HG03558 (cell line): ENCODE measurements around the gene PRKAA1.
A peak's percentile ranks its signal among the peaks of the same experiment; 100 is the strongest.

Experiments
- ATAC-seq: cut with Tn5 transposase; IDR thresholded peaks from one replicate; pipeline ENCODE4 v1.9.1; 2021; ENCODE audit warnings: moderate number of reproducible peaks; ENCODE audit not compliant: unreplicated experiment; ENCODE audit errors: extremely low read depth

The PRKAA1 gene

GRCh38 chr5:40798012-40798800 lies at the start of gene PRKAA1:
Gene PRKAA1 (minus strand): TSS chr5:40798374. CDS start chr5:40798189, 185 bp downstream.
- ATAC-seq = peak; percentile 87

DNA sequence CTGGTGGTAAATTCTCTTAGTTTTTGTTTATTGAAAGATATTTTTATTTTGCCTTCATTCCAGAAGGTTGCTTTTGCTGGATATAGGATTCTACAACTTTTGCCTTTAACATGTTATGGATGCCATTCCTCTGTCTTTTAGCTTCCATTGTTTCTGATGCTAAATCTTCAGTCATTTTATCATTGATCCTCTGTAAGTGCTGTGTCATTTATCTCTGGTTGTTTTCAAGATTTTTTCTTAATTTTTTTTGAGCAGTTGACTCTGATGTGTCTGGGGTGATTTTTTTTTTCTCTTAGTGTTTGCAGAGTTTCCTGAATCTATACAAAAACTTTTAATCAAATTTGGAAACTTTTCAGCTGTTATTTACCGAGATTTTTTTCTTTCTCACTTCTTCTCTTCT lies 49.4 kb upstream of the PRKAA1 start:
- no peak for ATAC-seq

DNA sequence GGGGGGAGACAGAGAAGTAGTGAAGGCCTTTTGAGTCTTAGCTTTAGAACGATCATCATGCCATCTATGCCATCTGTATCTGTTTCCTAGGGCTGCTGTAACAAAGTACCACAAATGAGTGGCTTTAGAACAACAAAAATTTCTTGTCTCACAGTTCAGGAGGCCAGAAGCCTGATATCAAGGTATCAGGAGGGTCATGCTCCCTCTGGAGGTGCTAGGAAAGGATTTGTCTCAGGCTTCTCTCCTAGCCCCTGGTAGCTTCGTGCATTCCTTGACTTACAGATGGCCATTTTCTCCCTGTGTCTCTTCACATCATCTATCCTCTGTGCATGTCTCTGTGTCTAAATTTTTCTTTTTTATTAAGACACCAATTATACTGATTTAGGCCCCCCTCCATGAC lies 48.2 kb upstream of the PRKAA1 start:
- no peak for ATAC-seq

- ATAC-seq = no peak
Measured at GRCh38 chr5:40844565-40844964, 46.4 kb upstream of the PRKAA1 start.

- ATAC-seq = no peak
Measured at GRCh38 chr5:40842351-40842750, 44.2 kb upstream of the PRKAA1 start.

DNA sequence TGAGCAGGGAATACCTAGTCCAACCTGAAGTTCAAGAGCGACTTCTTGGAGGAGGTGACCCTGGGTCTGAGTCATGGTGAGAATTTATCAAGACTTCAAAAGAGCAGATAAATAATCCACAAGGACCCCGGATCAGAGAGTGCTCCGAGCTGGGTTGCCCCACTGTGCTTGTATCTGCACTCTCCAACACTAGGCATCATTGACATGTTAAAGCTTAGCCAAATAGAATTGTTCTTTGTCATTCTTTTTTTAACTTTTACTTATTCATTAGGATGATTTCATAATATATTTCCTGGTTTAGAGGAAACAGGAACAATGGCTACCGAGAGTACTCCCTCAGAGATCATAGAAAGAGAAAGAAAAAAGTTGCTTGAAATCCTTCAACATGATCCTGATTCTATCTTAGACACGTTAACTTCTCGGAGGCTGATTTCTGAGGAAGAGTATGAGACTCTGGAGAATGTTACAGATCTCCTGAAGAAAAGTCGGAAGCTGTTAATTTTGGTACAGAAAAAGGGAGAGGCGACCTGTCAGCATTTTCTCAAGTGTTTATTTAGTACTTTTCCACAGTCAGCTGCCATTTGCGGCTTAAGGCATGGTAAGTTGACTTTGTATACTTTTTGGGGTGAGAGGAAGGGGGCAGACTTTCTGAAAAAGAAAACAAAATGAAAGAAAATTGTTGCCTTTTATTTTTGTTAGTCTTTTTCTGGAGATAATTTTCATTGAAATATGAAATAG lies 43.1 kb upstream of the PRKAA1 start, which contains the start of gene CARD6:
Gene CARD6 (plus strand): TSS at position 300 of the 738 bp plus-strand sequence. CDS start 16 bp downstream, at position 316.
- ATAC-seq = no peak

GRCh38 chr5:40838086-40838485 lies 39.9 kb upstream of the PRKAA1 start:
- no peak for ATAC-seq

DNA sequence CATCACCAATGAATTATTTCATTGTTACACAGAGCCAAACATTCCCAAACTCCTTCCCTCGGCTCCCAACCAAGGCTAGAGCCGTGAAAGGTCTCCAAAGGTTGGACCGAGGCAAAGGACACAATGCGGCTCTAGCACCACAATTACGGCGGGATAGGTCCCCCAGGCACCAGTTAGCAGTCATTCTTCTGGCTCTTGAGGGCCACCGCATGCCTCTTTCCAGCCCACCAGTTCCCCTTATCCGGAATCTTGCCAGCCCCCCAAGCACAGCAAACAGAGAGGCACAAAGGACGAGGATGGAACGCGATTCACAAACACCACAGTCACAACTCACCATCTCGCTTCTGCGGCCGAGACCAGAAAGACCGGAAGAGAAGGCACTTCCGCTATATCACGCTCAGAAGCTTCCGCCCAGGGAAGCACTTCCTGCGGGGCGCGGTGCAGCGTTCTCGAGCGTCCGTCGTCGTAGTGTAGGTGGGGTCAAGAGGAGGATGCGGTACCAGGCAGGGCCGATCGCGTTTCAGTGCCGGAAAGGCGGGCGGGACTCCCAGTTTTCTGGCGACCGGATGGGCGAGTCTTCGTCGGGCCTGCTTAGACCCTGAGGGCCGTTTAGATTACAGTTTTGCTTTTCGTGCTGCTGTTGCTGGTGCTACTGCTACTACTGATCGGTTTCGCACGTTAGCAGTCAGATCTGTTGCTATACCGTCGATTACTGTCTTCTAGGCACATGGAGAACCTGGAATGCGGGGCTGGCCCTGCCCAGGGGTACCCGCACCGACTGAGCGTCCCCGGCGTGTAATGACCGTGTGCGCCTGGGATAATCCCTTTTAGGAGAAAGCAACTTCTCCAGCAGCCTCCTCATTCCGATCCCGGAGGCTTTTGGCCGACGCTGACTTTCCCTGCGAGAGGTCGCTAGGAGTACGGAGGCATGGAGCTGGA lies 36.9 kb upstream of the PRKAA1 start, which contains the start of gene RPL37:
Gene RPL37 (minus strand): TSS at position 374 of the 939 bp plus-strand sequence. CDS start 37 bp downstream, at position 337.
- peak; percentile 93 for ATAC-seq

DNA sequence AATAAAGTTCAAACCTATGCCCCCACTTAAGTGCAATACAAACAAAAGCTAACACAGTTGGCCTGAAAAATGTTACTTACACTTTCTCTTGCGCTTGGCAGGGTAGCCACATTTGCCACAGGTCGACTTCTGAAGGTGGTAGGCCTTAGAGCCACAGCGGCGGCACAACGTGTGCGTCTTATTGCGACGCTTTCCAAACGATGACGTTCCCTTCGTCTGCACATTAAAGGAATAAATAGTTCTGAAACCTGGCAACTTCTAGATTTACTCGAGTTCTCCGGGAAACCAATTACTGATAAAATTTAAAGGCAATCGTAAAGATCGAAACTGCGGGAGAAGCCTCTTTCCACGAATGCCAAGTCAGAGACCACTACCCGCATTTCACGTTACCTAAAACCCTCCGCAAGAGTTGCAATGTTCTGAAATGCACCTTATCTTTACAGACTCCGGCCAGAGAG lies 36.2 kb upstream of the PRKAA1 start:
- no peak for ATAC-seq

- ATAC-seq = no peak
Measured at GRCh38 chr5:40833712-40834229, 35.6 kb upstream of the PRKAA1 start.

DNA sequence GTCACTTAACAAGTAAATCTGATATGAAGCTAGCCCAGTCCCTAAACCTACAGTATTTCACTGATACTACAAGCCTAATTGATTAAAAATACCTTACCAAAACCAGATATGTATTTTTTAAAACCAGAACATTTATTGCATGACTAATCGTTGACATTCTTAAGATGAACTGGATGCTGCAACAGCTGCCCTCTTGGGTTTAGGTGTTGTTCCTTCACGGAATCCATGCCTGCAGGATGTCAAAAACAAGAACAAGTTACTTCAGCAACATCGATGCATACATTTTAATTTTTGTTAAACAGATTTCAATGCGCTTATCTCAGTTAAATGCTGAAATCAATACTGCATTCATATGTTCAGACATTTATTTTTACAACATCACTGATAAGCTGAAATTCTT lies 34.2 kb upstream of the PRKAA1 start:
- ATAC-seq = no peak

GRCh38 chr5:40831346-40832210 lies 33.4 kb upstream of the PRKAA1 start:
- ATAC-seq = peak; percentile 23

GRCh38 chr5:40829748-40830533 lies 31.8 kb upstream of the PRKAA1 start:
- ATAC-seq = no peak

DNA sequence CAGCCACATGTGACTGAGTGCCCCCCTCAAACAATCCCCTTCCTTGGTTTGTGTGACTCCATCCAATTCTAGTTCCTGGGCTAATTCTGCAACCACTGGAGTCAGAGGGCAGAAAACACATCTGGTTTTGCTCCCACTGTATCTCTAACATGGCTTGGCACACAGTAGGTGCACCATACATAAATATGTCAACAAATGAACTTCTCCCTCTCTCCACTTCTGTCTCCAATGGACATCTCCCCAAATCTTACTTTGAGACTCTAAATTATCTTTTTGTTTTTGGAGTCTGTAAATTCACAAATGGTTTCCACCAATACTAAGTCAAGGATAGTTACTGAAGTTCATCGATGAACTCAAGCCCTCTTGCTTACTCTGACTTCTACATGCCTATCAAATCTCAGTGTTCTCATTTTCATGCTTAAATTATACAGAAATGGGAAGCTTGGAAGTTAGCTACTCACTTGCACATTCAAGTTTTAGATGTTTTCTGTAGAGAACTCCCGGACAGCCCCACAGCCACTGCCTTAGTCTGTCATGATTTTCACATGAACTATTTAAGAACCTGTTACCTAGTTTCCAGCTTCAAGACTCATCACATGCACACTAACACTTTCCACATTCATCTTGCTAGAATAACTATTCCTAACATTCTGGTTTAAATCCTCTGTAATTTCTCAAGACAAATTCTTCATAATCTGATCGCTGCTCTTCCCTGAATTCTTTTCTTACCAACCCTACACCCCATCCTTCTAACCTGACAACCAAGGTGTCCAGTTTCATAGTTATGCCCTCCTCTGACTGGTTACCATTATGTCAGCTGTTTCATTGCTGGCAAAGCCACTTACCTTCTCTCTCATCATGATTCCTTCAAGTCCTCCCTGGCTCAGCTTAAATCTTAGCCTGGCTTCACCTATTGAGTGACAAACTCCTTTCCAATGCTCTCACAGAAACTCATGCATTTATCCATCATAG lies 30.8 kb upstream of the PRKAA1 start:
- ATAC-seq = no peak

DNA sequence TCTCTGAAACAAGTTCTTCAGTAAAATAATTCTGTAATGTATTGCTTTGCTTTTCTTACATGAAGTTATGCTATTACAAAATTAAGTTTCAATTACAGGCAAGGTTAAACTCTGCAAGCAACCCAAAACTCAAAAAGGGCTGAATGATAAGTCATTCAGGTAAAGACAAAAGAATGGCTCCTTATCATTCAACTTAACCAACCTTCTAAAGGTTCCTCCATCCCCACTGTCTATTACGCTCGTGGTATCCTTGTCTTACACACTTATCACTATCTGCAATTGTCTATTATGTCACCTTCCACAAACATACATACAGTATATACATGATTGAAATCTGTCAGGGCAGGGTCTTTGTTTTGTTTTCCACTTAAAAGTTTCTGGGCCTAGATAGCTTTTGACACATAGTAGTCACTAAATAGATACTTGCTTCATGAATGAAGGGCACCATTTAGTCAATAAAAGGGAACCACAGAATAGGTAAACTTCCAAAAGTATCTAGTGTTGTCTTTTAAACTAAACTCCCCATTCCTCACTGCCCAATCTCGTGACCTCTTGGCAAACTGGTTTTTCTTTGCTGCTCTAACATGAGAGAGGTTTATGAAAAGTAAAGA lies 30.0 kb upstream of the PRKAA1 start:
- no peak for ATAC-seq

DNA sequence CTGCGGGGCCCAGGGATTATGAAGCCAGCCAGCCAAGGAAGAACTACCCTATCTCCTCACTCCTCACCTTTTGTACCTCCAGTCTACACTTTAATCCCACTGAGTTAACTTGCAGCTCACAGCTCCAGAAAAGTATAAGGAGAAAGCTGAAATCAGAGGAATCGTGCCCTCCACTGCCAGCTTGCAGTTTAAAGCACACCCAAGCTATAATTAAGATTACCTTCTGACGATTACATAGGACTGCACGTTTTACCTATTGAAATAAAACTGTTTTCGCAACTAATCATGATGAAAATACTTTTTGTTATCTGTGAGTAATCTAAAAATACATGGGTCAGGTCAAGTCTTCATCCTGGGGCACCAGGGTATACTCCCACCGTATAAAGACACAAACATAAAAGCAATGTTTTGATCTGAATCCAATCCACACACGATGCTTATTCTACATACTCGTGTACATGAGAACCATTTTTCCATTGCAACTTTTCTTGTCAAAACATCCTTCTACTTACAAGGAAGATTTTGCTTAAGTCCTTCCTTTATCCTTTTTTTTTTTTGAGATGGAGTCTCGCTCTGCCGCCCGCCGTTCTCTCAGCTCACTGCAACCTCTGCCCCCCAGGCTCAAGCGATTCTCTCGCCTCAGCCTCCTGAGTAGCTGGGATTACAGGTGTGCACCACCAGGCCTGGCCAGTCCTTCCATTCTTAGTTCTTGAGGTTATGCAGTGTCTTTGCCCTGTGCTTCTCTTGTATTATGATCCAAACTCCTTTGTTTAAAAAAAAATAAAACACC lies 29.2 kb upstream of the PRKAA1 start:
- ATAC-seq = no peak
